ENCODE results near the gene GALNT16. TPM values are rescaled to one million over a fixed set of nuclear protein-coding genes. Genes with fewer than 3 reads are reported as not detected.
A peak's percentile ranks its signal among the peaks of the same experiment; 100 is the strongest.

Gene GALNT16
- total RNA-seq, 1 experiment from 2014 or later, result 1.7 TPM

- no peak for DNase-seq (ENCODE audit: low read depth)
Observed at GRCh38 chr14:69337984-69338383, 78.0 kb downstream of the GALNT16 start.

- DNase-seq (ENCODE audit: low read depth), result no peak
Observed at GRCh38 chr14:69339426-69339825, 79.5 kb downstream of the GALNT16 start.

GRCh38 chr14:69342928-69343525 is 83.1 kb downstream of the GALNT16 start:
- no peak for DNase-seq (ENCODE audit: low read depth)

GRCh38 chr14:69344171-69344570 is 84.2 kb downstream of the GALNT16 start:
- no peak for DNase-seq (ENCODE audit: low read depth)

GRCh38 chr14:69345402-69345801 is 85.4 kb downstream of the GALNT16 start:
- no peak for DNase-seq (ENCODE audit: low read depth)

- DNase-seq (ENCODE audit: low read depth), result peak; percentile 54
Observed at GRCh38 chr14:69346710-69347109, 86.8 kb downstream of the GALNT16 start.

GRCh38 chr14:69349091-69349777 is 89.3 kb downstream of the GALNT16 start:
- DNase-seq (ENCODE audit: low read depth), result no peak

GRCh38 chr14:69350892-69351291 is 90.9 kb downstream of the GALNT16 start:
- no peak for DNase-seq (ENCODE audit: low read depth)

- DNase-seq (ENCODE audit: low read depth), result no peak
Observed at GRCh38 chr14:69351385-69351784, 91.4 kb downstream of the GALNT16 start.

- no peak for DNase-seq (ENCODE audit: low read depth)
Observed at GRCh38 chr14:69351911-69352310, 92.0 kb downstream of the GALNT16 start.

GRCh38 chr14:69353168-69353567 is 93.2 kb downstream of the GALNT16 start:
- DNase-seq (ENCODE audit: low read depth), result no peak

- peak; percentile 57 for DNase-seq (ENCODE audit: low read depth)
Observed at GRCh38 chr14:69354383-69355153, 94.6 kb downstream of the GALNT16 start.

GRCh38 chr14:69355154-69355597 is 95.2 kb downstream of the GALNT16 start:
- DNase-seq (ENCODE audit: low read depth), result no peak

GRCh38 chr14:69355607-69356281 is 95.8 kb downstream of the GALNT16 start:
- DNase-seq (ENCODE audit: low read depth), result peak; percentile 64

- DNase-seq (ENCODE audit: low read depth), result no peak
Observed at GRCh38 chr14:69356903-69357543, 97.1 kb downstream of the GALNT16 start.

- no peak for DNase-seq (ENCODE audit: low read depth)
Observed at GRCh38 chr14:69357544-69358200, 97.7 kb downstream of the GALNT16 start.

- DNase-seq (ENCODE audit: low read depth), result peak; percentile 61
Observed at GRCh38 chr14:69358233-69358963, 98.4 kb downstream of the GALNT16 start.

- no peak for DNase-seq (ENCODE audit: low read depth)
Observed at GRCh38 chr14:69358966-69359365, 99.0 kb downstream of the GALNT16 start.

- DNase-seq (ENCODE audit: low read depth), result no peak
Observed at GRCh38 chr14:69360438-69361108, 100.6 kb downstream of the GALNT16 start.

GRCh38 chr14:69363055-69363454 is 103.1 kb downstream of the GALNT16 start:
- no peak for DNase-seq (ENCODE audit: low read depth)

Data from Daoy (cell line).